Caki2 (cell line): ENCODE data around the gene LIPE. TPM values are rescaled to one million over a fixed set of nuclear protein-coding genes. Genes with fewer than 3 reads are reported as not detected.

Experiments used
- DNase-seq: peaks from one replicate; pipeline ENCODE4 v3.0.0-alpha.2; 2015; ENCODE audit warnings: low read depth
- in situ Hi-C: cut with HindIII; loops from 2 replicates; pipeline ENCODE4 v1.10.0; 2016; ENCODE audit warnings: low sequenced_read_pairs, low pct_unique_long_range_greater_than_20kb, mixed read lengths
- total RNA-seq: library from RNA; depleted of rRNA; stranded (reverse); fragments of >200 nt; shearing (Covaris generic); gene quantifications from 2 replicates; pipeline ENCODE4 v1.2.3, GENCODE V29; 2014; ENCODE audit warnings: low replicate concordance

Gene LIPE
- total RNA-seq, 1 experiment from 2014 or later: 13.1 TPM

DNA sequence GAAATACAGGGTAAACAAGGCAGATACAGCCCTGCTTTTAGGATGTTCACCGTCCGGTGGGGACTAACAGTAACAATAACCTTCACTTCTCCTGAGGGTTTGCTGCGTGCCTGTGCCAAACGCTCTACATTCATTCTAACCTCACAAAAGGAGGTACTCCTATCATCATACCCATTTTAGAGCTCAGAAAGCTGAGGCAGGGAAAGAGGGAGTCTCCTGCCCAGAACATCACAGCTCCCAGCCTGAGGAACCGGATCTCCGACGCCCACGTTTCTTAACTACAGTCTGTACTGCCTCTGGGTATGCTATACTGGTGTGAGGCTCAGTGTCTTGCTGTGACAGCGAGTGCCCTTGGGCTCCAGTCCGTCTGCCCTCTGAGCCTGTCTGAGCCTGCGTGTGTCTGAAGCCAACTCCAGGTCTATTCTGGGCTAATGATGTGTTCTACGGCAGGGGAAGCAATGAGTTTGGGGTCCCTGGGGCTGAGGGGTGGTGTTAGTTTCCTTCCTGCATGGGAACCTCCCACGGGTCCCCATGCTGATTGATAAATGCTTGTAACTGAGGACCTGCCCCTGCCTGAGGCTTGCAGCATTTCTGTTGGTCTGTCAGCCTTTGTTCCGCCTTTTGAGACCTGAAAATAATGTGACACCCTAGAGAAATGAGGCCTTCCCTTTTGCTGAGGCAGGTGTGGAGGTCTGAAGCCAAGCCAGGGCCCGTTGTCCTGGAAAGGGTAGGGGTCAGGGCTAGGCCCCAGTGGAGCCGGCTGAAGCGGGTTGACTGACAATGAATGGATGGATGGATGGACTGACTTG, 4.9 kb downstream of the LIPE start:
- no peak for DNase-seq
- in situ Hi-C loops: no loop called here

DNA sequence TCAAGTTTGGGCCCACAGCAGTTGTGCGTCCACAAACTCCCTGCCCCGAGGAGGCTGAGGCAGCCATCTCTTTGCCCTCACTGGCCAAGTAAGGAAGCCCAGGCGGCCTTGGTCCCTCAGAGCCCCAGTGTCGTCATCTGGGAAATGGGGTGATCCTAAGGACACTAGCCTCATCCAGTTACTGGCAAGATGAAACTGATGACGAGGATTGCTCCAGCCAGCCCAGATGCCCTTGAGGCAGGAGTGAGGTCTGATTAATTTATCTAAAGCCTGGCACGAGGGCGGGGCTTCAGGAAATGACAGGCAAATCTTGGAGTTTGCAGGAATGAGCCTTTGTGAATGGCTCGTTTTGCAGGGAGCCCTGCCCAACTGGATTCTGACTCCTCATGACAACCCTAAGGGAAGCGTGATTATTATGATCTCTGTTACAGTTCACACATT, 5.6 kb downstream of the LIPE start:
- DNase-seq: peak; percentile 51
- in situ Hi-C loops: no loop called here

DNA sequence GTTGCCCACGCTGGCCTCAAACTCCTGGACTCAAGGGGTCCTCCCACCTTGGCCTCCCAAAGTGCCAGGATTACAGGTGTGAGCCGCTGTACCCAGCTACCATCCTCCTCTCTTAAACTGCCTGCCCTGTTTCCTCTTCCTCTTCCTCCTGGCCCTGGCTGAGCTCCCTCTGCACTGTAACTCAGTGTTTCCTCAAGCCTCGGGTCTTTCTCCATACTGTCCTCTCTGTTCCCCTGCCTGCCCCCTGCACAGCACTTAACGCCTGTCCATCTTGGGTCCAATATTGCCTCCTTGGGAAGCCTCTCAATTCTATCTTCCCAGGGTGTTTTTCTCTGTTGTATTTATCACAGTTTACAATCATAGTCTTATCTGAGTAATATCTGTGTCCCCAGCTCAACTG, 6.1 kb downstream of the LIPE start:
- in situ Hi-C loops: no loop called here
- DNase-seq: no peak

DNA sequence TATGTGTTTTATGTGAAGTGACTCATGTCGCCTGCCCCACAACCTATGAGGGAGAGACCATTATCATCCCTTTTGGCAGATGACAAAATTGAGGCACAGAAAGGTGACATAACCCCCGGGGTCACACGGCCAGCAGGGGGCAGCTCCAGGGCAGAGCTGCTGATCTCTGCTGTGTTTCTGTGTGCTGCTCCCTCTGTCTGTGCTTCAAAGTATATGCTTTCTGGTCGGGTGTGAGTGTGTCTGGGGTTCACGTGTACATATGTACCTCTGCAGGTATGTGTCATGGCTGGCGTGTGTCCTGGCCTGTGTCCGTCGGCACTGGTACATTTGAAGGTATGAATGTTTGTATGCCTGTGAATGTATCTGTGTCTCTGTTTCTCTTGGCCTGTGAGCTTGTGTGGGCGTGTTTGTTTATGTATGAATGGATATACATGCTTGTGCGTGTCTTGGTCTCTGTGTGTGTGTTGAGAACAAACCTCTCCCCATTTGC, 7.1 kb downstream of the LIPE start:
- in situ Hi-C loops: no loop called here
- DNase-seq: peak; percentile 42

DNA sequence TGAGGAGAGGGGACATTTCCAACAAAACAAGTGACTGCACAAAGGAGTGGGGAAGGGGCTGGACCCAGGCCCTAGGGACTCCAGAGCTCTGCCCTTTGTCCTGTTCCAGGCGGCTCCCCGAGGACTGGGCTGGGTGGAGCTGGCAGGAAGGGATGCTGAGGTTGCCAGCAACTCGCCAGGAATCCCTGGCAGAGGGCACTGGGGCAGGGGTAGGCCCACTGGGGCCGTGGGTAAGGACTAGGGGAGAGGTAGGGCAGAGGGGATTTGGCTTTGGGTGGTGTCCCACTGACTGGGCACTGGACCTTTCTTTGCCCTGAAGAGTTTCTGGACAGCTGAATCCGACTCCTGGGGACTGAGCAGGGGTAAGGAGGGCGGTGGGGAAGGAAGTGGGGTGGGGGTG, 7.9 kb downstream of the LIPE start:
- DNase-seq: no peak
- in situ Hi-C loops: no loop called here

DNA sequence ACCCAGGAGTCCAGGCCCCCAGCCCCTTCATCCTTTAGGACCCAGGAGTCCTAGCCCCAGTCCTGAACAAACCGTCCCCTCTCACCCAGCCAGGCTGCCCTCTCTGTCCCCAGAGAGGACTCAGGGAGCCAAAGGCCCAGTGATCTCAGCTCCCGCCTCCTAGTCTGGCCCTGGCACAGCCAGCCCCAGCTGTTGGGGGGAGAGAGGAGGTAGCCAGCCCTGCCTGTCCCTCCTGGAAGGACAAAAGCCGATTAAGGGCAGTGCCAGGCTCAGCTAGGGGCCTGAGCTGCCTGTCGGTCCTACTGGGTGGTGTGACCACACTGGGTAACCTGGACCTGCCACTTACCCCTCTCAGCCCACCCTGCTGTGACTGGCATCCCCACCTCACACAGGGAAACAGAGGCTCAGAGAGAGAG, 14.5 kb downstream of the LIPE start:
- DNase-seq: no peak
- in situ Hi-C loops: no loop called here

DNA sequence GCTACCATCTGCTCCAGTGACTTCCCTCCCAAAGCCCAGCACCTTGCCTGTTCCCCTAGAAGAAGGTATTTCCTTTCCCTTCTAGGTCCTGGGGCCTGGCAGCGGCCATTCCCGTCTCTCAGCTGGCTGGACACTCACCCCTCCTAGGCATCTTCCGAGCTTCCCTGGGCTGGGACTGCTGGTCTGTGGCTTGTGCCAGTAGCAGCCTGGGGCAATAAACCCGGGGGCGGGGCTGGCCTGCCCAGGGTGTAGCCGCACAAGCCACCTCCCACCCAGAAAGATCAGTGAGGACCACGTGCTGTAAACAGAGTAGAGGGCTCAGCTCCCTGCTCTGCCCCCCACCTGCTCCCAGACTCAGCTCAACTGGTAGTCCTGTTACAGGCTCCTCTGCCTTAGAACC, 15.0 kb downstream of the LIPE start:
- in situ Hi-C loops: no loop called here
- no peak for DNase-seq

DNA sequence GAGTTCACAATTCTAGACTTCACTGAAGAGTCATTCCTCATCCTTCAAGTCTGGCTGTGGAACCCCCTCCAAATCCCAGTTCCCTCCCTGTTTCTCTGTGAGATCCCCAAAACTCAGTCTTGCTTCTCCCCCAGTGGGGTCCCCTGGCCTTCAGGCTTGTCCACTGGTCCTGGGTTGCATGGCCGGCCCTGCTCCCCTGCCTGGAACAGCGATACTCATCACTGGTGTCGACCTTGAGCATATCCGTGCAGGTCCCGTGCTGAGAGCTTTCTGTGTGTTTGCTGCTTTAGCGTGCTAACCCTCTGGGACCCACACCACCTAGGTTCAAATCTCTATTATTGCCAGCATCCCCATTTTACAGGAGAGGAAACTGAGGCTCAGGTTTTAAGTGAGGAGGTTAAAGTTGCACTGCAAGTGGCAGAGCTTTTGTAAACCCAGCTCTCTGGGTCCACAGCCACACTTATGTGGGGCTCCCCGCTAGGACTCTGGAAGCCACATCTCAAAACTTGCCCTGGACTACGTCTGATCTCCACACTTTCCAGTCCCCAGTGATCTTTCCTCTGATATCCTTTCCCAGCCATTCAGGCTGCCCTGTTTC, 15.5 kb downstream of the LIPE start:
- in situ Hi-C loops: no loop called here

DNA sequence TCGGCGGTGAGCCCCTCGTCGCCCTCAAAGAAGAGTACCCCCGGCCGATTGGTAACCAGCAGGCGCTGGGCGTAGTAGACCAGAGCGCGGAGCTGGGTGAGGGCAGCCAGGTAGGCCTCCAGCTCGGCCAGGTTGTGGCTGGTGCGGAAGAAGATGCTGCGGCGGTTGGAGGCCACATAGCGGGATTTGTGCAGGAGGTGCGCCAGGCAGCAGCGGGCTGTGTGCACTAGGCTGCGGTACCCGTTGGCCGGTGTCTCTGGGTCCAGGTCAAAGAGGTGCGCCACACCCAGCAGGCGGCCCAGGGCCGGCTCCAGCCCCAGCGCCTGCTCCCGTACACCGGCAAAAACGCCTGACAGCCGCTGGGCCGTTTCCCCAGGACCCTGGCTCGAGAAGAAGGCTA, 16.8 kb downstream of the LIPE start:
- no peak for DNase-seq
- in situ Hi-C loops: no loop called here

More for the DNA sequence above, 15.5 kb downstream of the LIPE start:
- no peak for DNase-seq

DNA sequence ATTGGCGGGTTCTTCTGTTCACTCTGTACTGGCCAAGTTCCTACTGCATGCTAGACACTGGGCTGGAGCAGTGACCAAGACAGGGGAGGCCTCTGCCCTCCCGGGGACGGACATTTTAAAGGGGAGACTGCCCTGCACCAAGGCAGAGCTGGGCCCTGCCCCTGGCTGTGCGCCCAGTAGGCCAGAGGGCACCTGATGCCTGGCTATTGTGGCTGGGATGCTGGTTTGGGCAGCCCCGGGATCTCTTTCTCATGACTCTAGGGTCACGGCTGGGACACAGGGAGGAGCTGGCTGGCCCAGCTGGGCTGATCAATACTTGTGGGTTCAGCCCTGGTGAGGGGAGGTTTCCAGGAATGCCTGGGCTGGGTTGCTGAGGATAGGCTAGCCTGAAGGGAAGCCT, 17.7 kb downstream of the LIPE start:
- in situ Hi-C loops: no loop called here
- DNase-seq: no peak

DNA sequence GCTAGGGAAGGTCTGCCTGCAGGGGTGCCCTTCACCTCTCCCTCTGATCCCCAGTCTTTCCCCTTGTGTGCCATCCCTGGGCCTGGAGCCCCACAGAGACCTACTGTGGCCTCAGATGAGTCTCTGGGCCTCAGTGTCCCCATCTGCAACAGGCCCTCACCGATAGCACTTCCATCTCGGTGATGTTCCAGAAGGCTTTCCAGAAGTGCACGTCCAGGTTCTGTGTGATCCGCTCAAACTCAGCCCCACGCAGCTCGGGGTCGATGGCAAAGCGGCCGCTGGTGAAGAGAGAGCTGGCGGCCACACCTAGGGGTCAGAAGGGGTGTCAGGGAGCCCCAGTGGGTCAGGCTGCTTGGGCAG, 19.4 kb downstream of the LIPE start:
- in situ Hi-C loops: no loop called here
- DNase-seq: no peak

DNA sequence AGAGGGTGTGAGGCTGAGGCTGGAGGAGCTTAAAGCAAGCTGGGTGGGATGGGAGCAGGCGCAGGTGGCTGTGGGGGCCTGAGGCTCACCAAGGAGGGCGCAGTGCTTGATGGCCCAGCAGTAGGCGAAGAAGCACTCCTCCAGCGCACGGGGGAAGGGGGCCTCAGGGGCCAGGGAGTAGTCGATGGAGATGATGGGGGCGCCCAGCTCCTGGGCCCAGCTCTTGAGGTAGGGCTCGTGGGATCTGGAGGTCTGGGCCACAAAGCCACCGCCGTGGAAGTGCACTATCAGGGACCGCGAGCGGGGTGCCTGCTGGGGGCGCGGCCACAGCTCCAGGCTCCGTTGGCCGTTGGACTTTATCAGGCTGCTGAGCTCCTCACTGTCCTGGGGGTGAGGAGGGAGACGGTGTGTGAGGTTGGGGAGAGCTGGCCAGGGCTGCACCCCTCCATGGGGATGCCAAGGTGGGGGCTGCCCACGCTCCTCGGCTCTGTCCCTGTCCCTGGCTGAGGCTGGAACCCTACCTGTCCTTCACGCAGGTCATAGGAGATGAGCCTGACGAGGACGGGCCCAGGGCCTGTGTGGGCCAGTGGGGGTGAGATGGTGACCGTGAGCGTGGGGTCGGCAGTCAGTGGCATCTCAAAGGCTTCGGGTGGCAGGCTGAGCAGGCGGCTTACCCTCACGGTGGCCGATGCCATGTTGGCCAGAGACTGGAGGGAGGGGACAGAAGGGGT, 19.9 kb downstream of the LIPE start:
- in situ Hi-C loops: no loop called here
- DNase-seq: no peak

DNA sequence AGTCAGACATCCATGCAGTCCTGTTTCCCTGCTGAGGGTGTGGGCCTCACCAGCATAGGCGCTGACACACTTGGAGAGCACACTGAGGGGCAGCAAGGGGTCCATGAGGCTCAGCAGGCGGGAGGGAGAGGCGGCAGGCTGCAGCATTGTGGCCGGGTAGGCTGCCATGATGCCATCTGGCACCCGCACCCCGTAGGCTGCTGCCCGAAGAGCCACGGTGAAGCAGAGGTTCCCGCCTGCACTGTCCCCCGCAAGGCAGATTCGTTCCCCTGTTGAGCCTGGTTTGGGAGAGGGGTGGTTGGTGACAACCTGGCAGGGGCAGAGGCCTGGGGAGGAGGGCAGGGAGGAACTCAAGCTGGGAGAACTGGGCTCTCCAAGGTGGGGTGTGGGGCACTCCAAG, 21.1 kb downstream of the LIPE start:
- in situ Hi-C loops: no loop called here
- DNase-seq: no peak

DNA sequence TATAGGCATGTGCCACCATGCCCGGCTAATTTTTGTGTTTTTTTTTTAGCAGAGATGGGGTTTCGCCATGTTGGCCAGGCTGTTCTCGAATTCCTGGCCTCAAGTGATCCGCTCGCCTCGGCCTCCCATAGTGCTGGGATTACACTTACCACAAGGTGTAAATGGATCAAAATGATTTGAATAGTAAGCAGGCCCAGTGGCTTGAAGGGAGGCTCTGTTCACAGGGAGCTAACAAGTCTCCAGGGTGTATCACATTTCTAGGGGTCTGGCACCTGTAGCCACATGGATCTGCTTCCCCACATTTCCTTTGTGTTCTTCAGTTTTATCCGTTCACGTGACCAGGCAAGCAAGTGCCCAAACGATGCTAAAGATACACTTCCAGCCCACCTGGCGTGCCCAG, 23.6 kb downstream of the LIPE start:
- no peak for DNase-seq
- in situ Hi-C loops: no loop called here

DNA sequence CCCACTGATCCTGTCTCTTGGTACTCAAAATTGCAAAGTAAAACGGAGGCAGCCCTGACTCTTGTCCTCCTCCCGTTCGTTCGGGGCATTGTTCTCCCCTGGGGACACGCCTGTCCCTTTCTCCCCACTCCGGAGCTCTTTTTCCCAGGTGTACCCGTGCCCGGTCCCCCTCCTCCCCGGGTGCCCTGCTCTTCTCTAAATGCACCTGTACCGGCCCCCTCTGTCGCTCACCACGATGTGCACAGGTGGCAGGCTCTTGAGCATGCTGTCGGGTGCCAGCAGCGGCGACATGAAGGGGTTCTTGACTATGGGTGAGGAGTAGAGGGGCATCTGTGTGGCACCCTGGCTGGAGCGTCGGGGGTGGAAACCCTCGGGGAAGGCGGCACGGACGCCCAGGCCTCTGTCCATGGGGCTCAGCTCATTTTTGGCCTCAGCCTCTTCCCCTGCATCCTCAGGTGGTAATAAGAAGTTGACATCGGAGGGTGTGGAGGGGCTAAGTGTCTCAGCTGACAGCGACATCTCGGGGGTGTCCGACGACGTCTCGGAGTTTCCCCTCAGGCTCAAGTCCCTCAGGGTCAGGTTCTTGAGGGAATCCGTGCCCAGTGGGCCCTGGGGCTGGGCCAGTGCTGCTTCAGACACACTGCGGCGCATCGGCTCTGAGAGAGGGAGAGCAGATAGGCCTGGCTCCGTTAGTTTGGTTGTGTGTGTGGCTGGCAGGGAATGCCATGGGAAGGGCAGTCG, 24.6 kb downstream of the LIPE start:
- in situ Hi-C loops: no loop called here

DNA sequence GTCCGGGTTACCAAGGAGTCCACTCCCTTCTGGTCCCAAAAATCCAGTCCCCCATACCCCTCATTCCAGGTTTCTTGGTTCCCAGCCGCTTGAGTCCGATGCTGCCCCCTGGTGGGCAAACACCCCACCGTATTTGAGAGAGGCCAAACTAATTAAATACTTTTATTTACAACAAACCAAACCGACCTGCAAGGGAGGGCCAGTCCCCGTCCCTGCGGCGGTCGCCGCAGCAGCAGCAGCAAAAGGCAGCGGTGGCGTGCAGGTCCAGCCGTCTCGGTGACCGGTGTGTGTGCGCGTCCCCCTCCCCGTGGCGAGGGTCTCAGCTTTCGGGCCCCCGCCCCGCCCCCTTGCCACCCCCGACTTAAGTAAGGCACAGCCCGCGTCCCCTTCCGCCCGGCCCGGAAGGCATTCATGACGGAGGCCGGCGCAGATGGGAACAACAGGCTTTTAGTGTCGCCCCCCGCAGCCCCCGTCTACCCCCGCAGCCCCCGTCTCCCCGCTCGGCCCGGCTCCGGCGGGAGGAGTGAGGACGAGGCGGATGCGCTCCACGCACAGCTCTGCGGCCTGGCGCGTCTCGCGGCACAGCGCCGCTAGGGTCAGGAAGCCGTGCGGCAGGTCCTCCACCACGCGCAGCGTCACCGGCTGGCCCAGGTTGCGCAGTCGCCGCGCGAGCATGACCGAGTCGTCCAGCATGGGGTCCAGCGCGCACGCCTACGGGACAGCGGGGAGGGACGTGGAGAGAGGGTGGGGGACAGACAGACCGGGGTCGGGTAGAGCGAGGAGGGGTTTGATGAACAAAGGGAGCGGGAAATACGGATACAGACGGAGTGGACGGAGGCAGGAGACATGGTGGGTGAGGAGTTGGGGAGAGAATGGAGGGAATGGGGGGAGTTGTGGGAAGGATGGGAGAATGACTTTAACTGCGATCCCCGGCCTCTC, 25.6 kb downstream of the LIPE start:
- peak; percentile 61 for DNase-seq

More for the DNA sequence above, 24.6 kb downstream of the LIPE start:
- DNase-seq: no peak

DNA sequence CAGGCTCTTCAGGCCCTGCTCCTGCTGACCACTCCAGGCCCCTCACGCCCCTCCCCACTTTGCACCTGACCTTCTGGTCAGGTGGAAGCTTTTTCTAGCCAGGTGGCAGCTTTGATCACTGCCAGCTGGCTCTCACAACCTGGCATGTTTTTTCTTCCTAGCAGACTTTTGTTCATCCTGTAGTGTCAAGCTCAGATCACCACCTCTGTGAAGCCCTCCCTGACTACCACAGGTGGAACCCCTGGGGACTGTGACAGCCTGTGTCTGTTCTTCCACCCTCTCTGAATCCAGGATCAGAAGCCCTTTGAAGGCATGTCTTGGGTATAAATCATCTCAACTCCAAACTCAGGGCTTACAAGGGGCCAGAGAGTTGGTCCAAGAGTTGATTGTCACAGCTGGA, 26.8 kb downstream of the LIPE start:
- in situ Hi-C loops: no loop called here
- no peak for DNase-seq

More for the DNA sequence above, 25.6 kb downstream of the LIPE start:
- in situ Hi-C loops: no loop called here
